GM19463 (cell line): ENCODE data around the gene PTCHD4.

Source experiments
- ATAC-seq: cut with Tn5 transposase; IDR thresholded peaks from one replicate; pipeline ENCODE4 v1.9.1; 2021; ENCODE audit warnings: mild to moderate bottlenecking, moderate library complexity; ENCODE audit not compliant: unreplicated experiment

PTCHD4 gene

GRCh38 chr6:48099713-48100587 is 11.0 kb downstream of the PTCHD4 start:
- ATAC-seq = peak; percentile 38

DNA sequence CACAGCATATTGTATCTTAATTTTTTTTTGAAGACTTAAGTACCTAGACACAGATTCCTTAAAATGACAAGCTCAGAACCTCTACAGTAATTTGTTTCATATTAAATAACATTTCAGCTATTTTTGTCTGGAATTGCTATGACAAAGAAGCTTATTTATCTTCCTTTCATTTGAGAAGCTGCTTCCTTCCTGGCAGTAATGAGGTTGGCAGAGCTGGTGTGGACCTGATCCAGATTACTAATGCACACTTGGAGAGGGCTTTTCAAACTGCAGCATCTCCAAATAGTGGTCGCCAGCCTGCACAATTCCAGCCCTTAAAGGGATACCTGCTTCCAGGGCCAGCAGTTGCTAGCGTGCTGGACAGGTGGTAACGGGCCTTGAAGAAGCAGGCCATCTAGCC is 12.1 kb downstream of the PTCHD4 start:
- ATAC-seq = no peak

DNA sequence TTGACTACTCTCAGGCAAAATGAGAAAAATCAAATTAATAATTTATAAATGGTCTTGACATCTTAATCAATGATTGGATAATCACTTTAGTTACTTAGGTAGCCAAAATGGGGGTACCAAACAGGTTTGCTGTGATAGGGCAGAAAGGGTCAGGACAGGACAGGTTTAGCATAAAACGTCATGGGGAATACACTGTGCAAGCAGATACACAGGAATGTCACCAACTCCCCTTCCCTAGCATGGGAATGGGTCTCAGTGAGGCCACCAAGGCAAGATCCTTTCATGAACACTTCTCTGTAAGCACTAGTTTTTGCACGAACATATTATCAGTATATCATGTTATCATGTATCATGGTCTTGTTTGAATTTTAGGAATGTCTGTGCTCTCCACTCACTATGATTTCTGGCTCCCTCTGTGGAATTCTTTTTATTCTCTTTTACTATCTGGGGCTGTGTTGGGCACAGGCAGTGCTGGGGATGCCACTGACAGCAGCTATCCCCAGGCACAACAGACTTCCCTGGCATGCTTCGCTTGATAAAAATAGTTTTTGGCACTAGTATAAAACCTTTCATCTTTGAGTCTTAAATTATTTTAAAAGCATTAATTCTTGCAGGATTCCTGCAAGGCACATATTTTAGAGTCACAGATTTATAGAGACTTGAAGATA is 18.3 kb downstream of the PTCHD4 start:
- ATAC-seq = no peak

DNA sequence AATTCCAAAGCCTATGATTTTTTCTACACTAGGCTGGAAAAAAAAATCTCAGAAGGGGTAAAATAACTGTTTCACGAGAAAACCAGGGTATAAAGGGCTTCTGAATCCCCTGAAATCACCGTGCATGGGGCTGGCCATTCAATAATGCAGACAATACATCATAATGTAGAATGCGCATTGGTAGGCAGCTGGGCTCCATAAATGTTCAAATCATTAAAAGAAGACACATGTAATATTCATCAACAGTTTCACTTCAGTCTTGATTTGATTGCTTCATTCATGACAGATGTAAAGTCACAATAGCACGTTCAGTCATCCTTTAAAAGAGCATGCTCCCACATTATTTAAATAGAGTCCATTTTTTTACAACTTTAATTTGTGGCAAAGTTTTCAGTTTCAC is 20.5 kb downstream of the PTCHD4 start:
- ATAC-seq = no peak

DNA sequence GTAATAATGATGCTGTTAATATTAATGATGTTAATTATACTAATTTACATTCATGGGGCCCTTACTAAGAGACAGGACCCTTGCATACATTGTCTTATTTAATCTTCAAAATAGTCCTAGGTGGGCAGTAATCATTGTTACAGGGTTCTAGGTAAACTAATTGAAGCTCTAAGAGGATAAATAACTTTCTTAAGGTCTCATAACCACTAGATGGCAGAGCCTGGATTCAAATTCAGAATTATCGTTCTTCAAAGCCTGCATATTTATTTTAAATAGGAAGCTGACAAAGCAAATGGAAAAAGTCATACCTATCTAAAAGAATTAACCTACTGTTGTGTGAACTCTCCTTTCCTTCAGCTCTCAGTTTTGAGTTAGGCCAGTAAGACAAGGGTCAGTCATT is 23.5 kb downstream of the PTCHD4 start:
- no peak for ATAC-seq

DNA sequence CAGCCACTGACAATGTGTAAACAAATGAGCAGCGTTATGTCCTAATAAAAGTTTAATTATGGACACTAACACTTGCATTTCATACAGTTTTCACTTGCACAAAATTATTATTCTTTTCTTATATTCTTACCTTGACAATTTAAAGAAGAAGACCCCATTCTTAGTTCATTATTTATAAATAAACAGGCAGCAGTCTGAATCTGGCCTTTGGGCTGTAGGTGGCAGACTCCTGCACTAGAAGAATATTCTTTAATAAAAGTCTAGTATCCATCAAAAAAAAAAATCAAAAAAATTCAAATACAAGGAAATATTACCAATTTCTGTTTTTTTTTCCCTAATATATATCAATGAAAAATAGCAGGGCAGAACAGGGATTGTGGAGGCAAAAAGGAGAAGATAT is 24.8 kb downstream of the PTCHD4 start:
- no peak for ATAC-seq

DNA sequence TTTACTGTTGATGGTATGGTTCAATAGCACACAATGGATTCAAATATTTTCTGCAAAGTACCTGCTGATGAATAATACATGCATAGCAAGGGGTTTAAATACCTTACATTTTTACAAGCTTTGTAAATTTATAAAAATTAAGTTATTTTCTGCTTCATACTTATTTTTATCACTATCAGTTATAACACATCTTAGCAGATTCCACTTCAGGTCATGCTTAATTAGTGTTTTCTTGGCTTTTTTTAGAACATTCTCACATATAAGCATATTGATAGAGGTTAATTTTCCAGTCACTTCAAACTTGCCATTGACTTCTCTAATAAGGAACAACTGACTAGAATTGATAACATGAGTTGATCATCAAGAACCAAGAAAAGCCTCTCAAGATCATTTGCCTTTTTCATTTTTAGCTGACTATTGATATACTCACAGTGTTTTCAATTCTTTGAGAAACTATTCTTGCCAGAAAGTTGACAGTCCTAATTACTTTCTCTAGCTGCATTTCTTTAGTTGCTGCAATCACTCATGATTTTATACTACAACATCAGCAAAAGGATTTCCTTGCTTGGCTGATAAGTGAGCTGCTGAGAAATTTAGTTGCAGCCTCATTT is 25.8 kb downstream of the PTCHD4 start:
- ATAC-seq = no peak

GRCh38 chr6:48084201-48084600 is 26.8 kb downstream of the PTCHD4 start:
- ATAC-seq = no peak

DNA sequence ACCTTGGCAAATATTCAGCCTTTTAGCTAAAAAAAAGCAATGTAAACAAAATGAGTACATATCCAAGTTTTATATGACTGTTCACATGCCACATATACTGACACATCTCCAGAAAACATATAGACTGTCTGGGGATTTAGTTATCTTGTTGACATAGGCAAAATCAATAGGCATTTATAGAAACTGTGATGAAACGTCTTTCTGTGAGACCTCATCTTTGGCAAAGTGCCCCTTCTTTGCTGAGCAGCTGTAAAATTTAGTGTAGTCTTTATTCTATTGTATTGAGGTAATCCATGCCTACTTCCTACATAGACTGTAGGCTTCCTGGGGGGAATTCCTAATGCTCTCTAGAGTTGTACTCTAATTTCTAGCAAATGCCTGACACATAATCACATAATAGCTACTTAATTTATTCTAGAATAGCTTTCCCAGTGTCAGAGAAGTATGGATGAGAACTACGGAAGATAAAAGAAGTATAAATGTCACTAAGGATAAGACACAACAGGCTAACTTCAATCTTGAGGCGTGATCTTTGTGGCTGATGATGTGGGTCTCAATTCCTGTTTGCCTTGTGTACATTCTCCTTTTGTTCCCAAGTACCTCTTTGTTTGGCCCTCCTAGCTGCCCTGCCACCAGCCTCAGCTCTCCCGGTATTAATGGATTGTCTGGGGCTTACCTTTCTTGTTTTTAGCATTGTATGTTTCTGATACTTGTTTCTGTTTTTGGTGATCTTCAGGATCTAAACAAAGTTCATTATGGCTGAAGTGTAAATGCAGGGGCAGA is 30.6 kb downstream of the PTCHD4 start:
- ATAC-seq = no peak

- ATAC-seq = no peak
Observed at GRCh38 chr6:48078120-48078519, 32.9 kb downstream of the PTCHD4 start.

- no peak for ATAC-seq
Observed at GRCh38 chr6:48075181-48075580, 35.8 kb downstream of the PTCHD4 start.

GRCh38 chr6:48073976-48074767 is 36.8 kb downstream of the PTCHD4 start:
- ATAC-seq = no peak

DNA sequence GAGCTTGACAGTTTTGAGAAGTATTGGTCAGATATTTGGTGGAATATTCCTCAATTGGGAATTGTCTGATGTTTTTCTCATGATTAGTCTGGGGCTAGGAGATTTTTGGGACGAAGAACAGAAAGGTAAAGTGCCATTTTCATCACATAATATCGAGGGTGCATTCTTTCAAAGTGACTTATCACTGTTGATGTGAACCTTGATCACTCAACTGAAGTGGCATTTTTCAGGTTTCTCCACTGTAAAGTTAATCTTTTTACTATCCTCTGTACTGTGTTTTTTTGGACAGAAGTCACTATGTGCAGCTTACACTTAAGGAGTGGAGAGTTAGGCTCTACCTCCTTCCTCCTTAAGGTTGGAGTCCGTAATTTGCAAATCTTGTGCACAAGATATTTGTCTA is 39.2 kb downstream of the PTCHD4 start:
- no peak for ATAC-seq

DNA sequence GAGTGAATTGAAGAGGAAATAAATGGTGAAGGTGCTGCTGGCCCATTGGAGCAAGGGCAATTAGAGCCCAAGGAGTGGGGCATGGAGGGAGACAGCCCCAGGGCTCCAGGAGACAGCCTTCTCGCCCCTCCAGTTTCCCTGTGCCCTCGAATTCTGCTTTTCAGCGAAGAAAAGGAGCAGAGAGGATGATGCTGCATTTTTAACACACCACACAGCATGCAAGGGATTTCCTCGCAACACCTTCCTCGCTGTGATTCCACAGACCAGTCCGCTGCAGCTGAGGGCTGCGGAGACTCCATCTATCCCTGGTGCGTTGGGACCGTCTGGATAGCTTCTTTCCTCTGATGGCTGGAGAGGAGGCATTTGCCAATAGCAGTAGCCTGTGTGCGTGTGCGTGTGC is 41.7 kb downstream of the PTCHD4 start:
- no peak for ATAC-seq

DNA sequence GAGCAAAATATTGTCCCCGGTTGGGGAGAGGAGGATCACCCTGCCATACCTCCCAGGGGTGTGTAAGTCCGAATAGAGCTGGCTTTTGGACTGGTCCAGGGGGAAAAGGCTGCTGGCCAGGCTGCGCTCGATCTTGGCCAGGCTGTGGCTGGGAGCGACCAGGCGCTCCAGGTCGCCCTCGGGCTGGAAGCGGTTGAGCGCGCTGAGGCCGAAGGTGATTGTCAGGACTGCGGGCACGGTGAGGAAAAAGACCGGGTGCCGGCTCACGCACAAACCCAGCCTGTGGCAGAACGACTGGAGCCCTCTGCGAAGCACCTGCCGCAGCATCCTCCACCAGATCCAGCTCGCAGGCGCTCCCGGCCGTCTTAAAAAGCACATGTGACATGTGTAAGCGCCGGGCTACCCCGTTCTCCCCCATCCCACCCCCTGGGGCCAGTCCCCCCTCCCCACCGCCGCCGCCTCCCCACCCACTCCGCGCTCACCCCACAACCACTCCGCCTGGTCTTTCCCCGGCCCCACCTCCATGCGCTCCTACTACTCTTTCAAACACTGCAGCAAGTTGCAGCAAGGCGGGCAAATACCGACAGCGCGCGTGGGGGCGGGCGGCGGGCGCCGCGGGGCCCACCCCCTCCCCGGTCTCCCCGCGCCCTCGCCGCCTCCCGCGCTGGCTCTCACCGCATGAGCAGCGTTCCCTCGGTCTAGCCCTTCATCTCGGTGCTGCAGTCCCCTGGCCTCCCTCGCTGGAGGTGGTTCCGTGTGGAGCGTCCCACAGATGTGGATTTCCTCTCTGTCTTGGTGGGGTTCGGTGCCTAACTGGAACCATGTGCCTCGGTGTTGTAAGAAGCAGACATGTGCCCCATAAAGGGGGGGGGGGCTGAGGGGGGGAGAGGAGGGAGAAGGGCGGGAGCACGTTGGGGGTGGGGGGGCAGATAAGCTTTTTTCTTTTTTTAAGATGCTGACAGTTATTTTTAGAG is 42.4 kb downstream of the PTCHD4 start:
- ATAC-seq = no peak

GRCh38 chr6:48067886-48068277 is 43.1 kb downstream of the PTCHD4 start:
- ATAC-seq = no peak

DNA sequence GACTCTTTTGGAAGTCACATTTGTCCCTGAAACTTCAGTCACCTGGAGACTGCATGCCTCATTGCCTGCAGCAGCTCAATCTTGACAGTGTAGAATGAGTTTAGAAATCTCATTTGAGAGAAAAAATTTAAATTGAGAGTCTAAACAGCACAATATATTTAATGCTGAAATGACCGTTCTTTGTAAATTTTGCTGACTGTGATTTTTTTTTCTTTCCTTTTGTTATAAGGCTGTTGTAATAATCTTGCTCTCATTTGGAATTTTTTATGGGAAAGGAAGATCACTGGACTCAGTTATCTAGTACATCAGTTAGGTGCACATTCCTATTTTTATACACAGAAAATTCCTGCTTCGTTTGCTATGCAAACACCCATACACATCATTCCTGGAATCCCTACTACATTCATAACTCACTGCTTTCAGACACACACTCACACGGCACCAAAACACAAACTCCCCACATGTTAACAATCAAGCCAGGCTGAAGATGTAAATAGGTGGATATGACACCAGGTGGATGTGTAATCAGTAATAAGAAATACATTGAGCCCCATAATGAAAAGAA is 43.8 kb downstream of the PTCHD4 start:
- no peak for ATAC-seq

DNA sequence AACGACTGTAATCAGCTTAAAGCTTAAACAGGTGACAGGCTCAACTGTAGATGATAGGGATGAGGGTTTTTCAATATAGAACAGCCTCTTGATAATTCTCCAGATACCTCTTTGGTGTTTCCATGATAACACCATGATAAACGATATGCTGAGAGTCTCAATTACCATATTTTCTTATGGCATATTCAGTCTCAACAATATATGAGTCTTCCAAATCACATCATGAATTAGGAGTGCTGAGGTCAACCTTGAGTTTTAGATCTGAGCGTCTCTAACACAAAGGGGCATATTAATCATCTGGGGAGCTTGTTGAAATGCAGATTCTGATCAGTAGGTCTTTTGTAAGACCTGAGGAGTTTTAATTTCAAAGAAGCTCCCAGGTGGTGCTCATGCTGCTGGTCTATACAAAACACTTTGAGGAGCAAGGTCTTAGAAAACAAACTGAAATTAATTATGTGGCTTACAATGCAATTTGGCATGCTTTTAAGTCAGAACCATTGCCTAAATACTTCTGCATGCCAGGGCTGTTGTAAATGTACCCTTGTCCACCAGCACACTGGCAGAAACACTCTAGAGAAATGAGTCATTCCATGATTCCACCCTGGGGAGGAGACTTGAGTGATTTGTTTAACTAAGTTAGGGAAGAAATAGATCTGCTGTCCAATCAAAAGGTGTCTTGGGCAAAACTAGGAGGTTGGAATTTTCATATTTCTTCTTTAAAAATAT is 49.6 kb downstream of the PTCHD4 start:
- no peak for ATAC-seq
